ENCODE data around the gene MTCL3.

DNA sequence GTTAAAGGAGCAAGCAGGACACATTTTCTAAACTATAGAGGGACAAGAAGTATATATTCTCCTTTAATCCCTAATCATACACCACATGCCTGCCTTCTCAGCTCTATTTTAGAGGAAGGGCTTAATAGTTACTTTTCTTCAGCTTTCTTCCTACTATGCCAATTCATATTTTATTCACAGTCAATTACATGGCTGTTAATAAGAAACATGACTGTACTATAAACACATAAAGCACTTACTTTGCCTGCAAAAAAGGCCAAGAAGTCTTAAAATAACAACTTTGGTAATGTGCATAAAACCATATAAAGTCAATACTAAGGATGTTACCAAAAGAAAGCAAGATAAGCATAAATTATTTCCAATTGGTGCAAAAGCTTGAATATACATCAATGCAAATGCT, 66.3 kb downstream of the MTCL3 start:
- TF ChIP-seq, protein P1, sequence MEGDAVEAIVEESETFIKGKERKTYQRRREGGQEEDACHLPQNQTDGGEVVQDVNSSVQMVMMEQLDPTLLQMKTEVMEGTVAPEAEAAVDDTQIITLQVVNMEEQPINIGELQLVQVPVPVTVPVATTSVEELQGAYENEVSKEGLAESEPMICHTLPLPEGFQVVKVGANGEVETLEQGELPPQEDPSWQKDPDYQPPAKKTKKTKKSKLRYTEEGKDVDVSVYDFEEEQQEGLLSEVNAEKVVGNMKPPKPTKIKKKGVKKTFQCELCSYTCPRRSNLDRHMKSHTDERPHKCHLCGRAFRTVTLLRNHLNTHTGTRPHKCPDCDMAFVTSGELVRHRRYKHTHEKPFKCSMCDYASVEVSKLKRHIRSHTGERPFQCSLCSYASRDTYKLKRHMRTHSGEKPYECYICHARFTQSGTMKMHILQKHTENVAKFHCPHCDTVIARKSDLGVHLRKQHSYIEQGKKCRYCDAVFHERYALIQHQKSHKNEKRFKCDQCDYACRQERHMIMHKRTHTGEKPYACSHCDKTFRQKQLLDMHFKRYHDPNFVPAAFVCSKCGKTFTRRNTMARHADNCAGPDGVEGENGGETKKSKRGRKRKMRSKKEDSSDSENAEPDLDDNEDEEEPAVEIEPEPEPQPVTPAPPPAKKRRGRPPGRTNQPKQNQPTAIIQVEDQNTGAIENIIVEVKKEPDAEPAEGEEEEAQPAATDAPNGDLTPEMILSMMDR (IDR thresholded peaks at IDR 0.05; ENCODE audit: low read length), result no peak
- no peak for TF ChIP-seq EZH2phosphoT487 (IDR thresholded peaks at IDR 0.05; ENCODE audit: low read length)
- TF ChIP-seq EZH2 (optimal IDR thresholded peaks at IDR 0.05; ENCODE audit: low read depth, low read length), result no peak
